ENCODE data around the gene ERBB4.

The ERBB4 gene

DNA sequence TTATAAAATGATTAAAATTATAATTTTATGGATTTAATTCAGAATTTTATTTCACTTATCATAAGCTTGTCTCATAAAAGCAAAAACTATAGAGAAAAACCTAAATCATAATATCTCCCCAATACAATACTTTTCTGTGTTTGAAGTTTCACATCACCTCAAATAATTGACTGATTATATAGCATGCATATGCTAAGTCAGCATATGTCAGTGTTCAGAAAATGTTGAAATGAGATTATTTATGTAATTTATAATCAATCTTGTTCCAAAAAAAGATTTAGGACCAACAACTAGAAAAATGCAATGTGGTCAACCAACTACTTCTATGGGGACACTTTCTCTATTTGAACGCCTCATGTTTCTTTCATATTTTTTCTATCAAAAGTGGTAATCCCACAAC, 1079.6 kb downstream of the ERBB4 start:
- TF ChIP-seq, protein P1, sequence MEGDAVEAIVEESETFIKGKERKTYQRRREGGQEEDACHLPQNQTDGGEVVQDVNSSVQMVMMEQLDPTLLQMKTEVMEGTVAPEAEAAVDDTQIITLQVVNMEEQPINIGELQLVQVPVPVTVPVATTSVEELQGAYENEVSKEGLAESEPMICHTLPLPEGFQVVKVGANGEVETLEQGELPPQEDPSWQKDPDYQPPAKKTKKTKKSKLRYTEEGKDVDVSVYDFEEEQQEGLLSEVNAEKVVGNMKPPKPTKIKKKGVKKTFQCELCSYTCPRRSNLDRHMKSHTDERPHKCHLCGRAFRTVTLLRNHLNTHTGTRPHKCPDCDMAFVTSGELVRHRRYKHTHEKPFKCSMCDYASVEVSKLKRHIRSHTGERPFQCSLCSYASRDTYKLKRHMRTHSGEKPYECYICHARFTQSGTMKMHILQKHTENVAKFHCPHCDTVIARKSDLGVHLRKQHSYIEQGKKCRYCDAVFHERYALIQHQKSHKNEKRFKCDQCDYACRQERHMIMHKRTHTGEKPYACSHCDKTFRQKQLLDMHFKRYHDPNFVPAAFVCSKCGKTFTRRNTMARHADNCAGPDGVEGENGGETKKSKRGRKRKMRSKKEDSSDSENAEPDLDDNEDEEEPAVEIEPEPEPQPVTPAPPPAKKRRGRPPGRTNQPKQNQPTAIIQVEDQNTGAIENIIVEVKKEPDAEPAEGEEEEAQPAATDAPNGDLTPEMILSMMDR (conservative IDR thresholded peaks at IDR 0.05; ENCODE audit: control insufficient read depth, insufficient read depth, low read depth, low read length), result no peak
- no peak overlapping the region for H3K4me3 ChIP-seq (ENCODE audit: control insufficient read depth, low read depth, low read length)
- DNase-seq (ENCODE audit: low read depth), result no peak

DNA sequence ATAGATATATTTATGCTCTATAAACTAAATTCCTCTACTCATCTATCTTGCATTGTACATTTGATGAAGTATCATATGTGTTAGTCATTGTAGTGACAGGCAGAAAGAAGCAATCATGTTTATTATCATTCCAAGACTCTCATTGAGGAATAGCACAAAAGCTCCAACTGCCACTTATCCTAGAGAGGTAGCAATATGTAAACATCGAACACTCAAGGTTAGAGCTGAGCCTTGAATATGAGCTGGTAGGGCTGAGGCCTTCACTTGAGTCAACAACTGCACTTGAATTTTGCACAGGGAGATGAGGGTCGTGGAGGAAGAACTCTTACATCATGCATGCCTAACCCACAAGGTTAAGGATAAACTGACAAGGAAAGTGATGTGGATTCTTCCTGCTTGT, 1081.3 kb downstream of the ERBB4 start:
- no peak for DNase-seq (ENCODE audit: low read depth)
- H3K4me3 ChIP-seq (ENCODE audit: control insufficient read depth, low read depth, low read length), result no peak overlapping the region
- TF ChIP-seq, protein P1 (conservative IDR thresholded peaks at IDR 0.05; ENCODE audit: control insufficient read depth, insufficient read depth, low read depth, low read length), result no peak

DNA sequence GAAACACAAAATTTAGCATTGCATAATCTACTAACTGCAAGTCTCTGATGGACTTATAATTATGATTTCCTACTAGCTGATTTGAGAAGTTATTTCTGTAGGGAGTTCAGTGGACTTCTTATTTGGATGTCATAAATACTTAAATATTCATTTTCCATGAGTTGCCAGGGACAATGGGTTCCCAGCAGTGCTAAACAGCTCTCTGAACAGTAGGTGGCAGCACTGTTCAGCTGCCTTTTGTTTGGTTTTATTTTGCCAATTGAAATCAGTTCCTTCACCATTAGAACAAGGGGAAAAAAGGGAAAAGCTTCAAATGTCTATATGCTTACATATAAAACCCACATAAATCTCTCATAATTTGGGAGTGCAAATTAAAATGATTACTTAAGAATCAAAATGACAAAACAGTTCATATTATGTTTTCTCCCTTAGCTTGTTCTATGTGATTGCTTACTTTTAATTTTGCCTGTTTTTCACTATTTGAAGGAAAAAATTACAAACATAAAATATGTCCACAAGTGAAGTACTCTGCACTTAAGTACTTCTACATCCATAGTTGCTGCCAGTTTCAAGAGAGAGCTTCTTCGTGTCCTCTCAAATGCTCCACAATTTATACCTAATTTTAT, 1083.3 kb downstream of the ERBB4 start:
- H3K4me3 ChIP-seq (ENCODE audit: control insufficient read depth, low read depth, low read length), result no peak overlapping the region
- TF ChIP-seq, protein P1 (conservative IDR thresholded peaks at IDR 0.05; ENCODE audit: control insufficient read depth, insufficient read depth, low read depth, low read length), result peak; percentile 95
- peak; percentile 50 for DNase-seq (ENCODE audit: low read depth)

DNA sequence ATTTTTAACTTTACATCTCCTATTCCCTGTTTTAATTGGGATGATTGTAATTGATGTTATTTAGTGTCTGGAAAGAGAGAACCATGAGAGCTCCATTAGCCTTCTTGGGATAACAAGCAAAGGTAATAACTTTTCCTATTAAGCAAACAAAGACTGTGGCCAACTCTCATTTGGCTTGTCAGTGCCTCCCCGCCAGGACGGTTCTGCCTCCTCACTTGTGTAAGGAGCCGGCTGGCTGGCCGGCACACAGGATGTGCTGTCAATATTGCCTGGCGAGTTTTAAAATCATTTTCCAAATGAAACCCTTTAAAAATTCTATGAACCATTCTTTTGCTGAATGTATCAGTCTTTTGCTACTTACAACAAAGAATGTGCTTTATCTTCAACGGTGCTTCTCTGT, 1083.9 kb downstream of the ERBB4 start:
- H3K4me3 ChIP-seq (ENCODE audit: control insufficient read depth, low read depth, low read length), result no peak overlapping the region
- TF ChIP-seq, protein P1 (conservative IDR thresholded peaks at IDR 0.05; ENCODE audit: control insufficient read depth, insufficient read depth, low read depth, low read length), result no peak
- no peak for DNase-seq (ENCODE audit: low read depth)

DNA sequence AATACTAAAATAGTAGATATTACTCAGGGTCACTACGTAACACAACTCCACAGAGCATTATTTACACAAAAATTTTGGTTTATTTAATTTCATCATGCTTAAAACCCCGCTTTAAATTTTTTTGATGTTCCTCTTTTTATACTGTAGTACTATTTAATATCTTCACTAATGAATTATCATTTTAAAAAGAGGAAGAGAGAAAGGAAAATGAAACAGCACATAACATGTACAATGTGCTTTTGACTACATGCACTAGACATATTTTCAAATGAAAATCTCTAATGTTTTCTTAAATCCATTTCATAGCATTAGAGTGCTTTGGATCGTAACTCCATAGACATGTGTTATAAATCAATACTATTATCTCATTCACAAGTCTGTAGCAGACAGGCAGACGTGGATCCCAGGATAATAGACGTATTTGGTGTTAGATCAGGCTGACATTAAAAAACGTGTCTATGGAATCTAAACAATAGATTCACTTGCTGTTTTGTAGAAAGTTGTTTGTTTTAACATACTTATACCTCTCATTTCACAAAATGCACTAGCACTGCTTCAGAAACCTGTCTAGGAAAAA, 1085.2 kb downstream of the ERBB4 start:
- DNase-seq (ENCODE audit: low read depth), result no peak
- H3K4me3 ChIP-seq (ENCODE audit: control insufficient read depth, low read depth, low read length), result no peak overlapping the region
- TF ChIP-seq, protein P1 (conservative IDR thresholded peaks at IDR 0.05; ENCODE audit: control insufficient read depth, insufficient read depth, low read depth, low read length), result no peak

DNA sequence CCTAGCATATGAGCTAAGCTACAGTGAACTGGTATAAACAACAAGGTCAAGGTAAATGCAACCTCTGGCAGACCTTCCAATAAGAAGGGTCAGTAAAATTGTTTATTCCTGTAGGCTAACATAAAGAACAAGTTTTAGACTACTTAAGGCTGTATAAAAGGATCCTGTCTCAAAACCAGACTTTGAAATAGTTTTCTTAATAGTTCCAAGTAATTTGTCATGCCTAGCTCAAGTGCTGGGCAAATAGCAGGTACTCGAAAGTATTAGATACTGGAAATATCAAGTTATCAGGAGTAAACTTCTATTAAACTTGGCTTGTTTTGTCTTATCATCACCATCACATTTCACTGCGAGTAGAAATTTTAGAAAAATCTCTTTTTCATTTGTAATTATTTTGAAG, 1087.0 kb downstream of the ERBB4 start:
- H3K4me3 ChIP-seq (ENCODE audit: control insufficient read depth, low read depth, low read length), result no peak overlapping the region
- DNase-seq (ENCODE audit: low read depth), result no peak
- TF ChIP-seq, protein P1 (conservative IDR thresholded peaks at IDR 0.05; ENCODE audit: control insufficient read depth, insufficient read depth, low read depth, low read length), result no peak
